ENCODE measurements around the gene SMOC1. TPM values are rescaled to one million over a fixed set of nuclear protein-coding genes. Genes with fewer than 3 reads are reported as not detected.

The SMOC1 gene
- total RNA-seq, 1 experiment from 2014 or later: 0.46 TPM

DNA sequence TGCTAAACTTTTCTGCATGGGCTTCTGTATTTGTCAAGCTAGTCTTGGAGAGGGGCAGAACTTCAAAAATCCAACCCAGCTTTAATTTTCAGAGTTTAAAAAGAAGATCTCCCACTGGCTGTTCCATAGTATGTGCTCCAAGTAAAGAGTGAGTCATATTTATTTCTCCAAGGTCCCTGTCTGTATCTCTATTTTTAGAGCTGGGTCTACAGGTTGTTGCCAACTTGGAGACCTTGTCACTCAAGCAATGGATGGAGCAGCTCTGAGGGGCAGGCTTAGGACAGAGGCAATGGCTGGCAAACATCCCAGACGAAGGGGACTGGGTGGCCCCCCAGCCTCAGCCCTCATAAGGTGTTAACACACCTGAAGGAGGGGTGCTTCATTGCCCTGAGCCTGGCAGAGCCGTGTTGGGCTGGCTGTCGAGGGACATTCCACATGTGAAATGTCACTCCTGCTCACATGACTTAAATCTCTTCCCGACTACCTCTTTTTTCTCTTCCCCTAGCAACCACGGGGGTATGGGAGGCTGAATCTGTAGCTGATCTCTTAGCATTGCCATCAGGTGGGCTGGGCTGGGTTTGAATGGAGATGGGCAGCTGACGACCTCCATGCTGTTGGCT lies 103.1 kb downstream of the SMOC1 start:
- DNase-seq (ENCODE audit: low read depth, low spot score): no peak
- no peak overlapping the region for H3K27ac ChIP-seq (ENCODE audit: low read length)

GRCh38 chr14:69982886-69983285 lies 103.7 kb downstream of the SMOC1 start:
- no peak for DNase-seq (ENCODE audit: low read depth, low spot score)
- Histone ChIP-seq H3K27me3 (ENCODE audit: control insufficient read depth, insufficient read depth, low read length) (peaks cover 2% of the 10 kb centered on the region; the same call in 1 of the 2 replicates), H3K9me3 (ENCODE audit: control insufficient read depth, insufficient read depth, low read depth, low read length) (no peaks in the 10 kb centered on the region), H3K36me3 (ENCODE audit: control insufficient read depth, insufficient read depth, low read length) (no peaks in the 10 kb centered on the region), H3K4me1 (ENCODE audit: control insufficient read depth, insufficient read depth, low read length) (no peaks in the 10 kb centered on the region), H3K4me3 (ENCODE audit: low read depth in 2 of 2, low read length in 2 of 2) (no peak overlapping the region), H3K27ac (ENCODE audit: low read length) (no peak overlapping the region)
- intact Hi-C loops (cut with micrococcal nuclease; ENCODE audit: unreplicated experiment): no loop called here
- TF ChIP-seq, protein P1, sequence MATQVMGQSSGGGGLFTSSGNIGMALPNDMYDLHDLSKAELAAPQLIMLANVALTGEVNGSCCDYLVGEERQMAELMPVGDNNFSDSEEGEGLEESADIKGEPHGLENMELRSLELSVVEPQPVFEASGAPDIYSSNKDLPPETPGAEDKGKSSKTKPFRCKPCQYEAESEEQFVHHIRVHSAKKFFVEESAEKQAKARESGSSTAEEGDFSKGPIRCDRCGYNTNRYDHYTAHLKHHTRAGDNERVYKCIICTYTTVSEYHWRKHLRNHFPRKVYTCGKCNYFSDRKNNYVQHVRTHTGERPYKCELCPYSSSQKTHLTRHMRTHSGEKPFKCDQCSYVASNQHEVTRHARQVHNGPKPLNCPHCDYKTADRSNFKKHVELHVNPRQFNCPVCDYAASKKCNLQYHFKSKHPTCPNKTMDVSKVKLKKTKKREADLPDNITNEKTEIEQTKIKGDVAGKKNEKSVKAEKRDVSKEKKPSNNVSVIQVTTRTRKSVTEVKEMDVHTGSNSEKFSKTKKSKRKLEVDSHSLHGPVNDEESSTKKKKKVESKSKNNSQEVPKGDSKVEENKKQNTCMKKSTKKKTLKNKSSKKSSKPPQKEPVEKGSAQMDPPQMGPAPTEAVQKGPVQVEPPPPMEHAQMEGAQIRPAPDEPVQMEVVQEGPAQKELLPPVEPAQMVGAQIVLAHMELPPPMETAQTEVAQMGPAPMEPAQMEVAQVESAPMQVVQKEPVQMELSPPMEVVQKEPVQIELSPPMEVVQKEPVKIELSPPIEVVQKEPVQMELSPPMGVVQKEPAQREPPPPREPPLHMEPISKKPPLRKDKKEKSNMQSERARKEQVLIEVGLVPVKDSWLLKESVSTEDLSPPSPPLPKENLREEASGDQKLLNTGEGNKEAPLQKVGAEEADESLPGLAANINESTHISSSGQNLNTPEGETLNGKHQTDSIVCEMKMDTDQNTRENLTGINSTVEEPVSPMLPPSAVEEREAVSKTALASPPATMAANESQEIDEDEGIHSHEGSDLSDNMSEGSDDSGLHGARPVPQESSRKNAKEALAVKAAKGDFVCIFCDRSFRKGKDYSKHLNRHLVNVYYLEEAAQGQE (IDR thresholded peaks at IDR 0.05; ENCODE audit: insufficient read depth in 1 of 2, low read depth in 2 of 2, low read length in 1 of 2): no peak
- no peak for TF ChIP-seq SIN3A (IDR thresholded peaks at IDR 0.05; ENCODE audit: borderline replicate concordance, insufficient read depth, low read depth, low read length)
- no peak for TF ChIP-seq POLR2AphosphoS5 (IDR thresholded peaks at IDR 0.05; ENCODE audit: low read depth, low read length)
- TF ChIP-seq, protein P2, sequence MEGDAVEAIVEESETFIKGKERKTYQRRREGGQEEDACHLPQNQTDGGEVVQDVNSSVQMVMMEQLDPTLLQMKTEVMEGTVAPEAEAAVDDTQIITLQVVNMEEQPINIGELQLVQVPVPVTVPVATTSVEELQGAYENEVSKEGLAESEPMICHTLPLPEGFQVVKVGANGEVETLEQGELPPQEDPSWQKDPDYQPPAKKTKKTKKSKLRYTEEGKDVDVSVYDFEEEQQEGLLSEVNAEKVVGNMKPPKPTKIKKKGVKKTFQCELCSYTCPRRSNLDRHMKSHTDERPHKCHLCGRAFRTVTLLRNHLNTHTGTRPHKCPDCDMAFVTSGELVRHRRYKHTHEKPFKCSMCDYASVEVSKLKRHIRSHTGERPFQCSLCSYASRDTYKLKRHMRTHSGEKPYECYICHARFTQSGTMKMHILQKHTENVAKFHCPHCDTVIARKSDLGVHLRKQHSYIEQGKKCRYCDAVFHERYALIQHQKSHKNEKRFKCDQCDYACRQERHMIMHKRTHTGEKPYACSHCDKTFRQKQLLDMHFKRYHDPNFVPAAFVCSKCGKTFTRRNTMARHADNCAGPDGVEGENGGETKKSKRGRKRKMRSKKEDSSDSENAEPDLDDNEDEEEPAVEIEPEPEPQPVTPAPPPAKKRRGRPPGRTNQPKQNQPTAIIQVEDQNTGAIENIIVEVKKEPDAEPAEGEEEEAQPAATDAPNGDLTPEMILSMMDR (IDR thresholded peaks at IDR 0.05): no peak
- no peak for TF ChIP-seq TCF7L2 (IDR thresholded peaks at IDR 0.05; ENCODE audit: low read depth, low read length)
- ChIA-PET POLR2A (no interaction called here), CTCF (no interaction called here)
- BruUV-seq (replicated peaks): no TSS peak
- in situ Hi-C loops (cut with HindIII; ENCODE audit: low pct_unique_long_range_greater_than_20kb, low sequenced_read_pairs): no loop called here
- no peak for ATAC-seq

More for the DNA sequence above, 103.1 kb downstream of the SMOC1 start:
- Histone ChIP-seq H3K4me1 (ENCODE audit: control insufficient read depth, insufficient read depth, low read length) (no peaks in the 10 kb centered on the region), H3K9me3 (ENCODE audit: control insufficient read depth, insufficient read depth, low read depth, low read length) (no peaks in the 10 kb centered on the region), H3K36me3 (ENCODE audit: control insufficient read depth, insufficient read depth, low read length) (no peaks in the 10 kb centered on the region), H3K4me3 (ENCODE audit: low read depth in 2 of 2, low read length in 2 of 2) (no peak overlapping the region), H3K27me3 (ENCODE audit: control insufficient read depth, insufficient read depth, low read length) (peaks cover 2% of the 10 kb centered on the region; the same call in 1 of the 2 replicates)
- no TSS peak for BruUV-seq (replicated peaks)
- TF ChIP-seq SIN3A (IDR thresholded peaks at IDR 0.05; ENCODE audit: borderline replicate concordance, insufficient read depth, low read depth, low read length) (no peak), TCF7L2 (IDR thresholded peaks at IDR 0.05; ENCODE audit: low read depth, low read length) (no peak), POLR2AphosphoS5 (IDR thresholded peaks at IDR 0.05; ENCODE audit: low read depth, low read length) (no peak)
- TF ChIP-seq, protein P1 (IDR thresholded peaks at IDR 0.05; ENCODE audit: insufficient read depth in 1 of 2, low read depth in 2 of 2, low read length in 1 of 2): no peak
- TF ChIP-seq, protein P2 (IDR thresholded peaks at IDR 0.05): no peak
- POLR2A ChIA-PET: no interaction called here
- no peak for ATAC-seq
- CTCF ChIA-PET: no interaction called here
- in situ Hi-C loops (cut with HindIII; ENCODE audit: low pct_unique_long_range_greater_than_20kb, low sequenced_read_pairs): no loop called here
- intact Hi-C loops (cut with micrococcal nuclease; ENCODE audit: unreplicated experiment): no loop called here

Data from Panc1 (cell line).